ENCODE data around the gene RPS27. TPM values are rescaled to one million over a fixed set of nuclear protein-coding genes. Genes with fewer than 3 reads are reported as not detected.

The RPS27 gene
- total and polyA plus RNA-seq, 2 of the 13 experiments (the other 11 are each of a cell fraction or from before 2014, with no cell fraction given), result 3,737 to 9,964 TPM

DNA sequence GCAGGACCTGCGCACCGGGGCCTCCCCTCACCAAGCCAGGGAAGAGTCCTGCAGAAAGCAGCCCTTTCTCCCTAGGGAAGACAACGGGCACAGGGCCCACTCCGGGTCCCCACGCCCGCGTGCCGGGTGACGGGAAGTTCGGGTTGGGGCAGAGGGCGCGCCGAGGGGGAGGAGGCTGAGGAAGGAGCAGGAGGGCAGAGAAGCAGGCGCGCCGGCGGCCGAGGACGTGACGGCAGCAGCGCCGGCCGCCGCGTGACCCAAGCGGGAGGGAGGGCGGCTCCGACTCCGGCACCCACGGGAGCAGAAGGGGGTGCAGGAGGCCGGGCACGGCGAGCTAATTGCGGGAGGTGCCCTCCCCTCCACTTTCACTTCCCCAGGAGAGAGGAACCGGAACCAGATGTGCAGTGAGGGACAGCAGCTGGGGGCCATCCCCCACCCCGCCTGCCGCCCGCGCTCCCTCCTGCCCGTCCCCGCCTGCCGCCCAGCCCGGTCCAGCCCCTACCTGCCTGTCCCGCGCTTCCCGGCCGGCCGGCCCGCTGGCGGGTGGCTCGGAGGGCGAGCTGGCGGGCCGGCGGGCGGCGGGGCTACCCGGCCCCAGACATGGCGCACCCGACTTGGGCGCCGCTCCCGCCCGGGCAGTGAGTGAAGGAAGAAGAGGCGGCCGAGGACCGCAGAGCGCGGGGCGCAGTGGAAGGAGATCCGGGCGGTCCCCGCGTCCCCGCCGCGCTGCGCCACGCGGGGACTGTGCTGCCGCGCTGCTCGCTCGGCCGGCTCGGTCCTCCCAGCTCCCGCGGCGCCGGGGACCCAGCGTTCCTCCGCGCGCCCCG, 44.6 kb upstream of the RPS27 start (continued):
- TF ChIP-seq, protein P1, sequence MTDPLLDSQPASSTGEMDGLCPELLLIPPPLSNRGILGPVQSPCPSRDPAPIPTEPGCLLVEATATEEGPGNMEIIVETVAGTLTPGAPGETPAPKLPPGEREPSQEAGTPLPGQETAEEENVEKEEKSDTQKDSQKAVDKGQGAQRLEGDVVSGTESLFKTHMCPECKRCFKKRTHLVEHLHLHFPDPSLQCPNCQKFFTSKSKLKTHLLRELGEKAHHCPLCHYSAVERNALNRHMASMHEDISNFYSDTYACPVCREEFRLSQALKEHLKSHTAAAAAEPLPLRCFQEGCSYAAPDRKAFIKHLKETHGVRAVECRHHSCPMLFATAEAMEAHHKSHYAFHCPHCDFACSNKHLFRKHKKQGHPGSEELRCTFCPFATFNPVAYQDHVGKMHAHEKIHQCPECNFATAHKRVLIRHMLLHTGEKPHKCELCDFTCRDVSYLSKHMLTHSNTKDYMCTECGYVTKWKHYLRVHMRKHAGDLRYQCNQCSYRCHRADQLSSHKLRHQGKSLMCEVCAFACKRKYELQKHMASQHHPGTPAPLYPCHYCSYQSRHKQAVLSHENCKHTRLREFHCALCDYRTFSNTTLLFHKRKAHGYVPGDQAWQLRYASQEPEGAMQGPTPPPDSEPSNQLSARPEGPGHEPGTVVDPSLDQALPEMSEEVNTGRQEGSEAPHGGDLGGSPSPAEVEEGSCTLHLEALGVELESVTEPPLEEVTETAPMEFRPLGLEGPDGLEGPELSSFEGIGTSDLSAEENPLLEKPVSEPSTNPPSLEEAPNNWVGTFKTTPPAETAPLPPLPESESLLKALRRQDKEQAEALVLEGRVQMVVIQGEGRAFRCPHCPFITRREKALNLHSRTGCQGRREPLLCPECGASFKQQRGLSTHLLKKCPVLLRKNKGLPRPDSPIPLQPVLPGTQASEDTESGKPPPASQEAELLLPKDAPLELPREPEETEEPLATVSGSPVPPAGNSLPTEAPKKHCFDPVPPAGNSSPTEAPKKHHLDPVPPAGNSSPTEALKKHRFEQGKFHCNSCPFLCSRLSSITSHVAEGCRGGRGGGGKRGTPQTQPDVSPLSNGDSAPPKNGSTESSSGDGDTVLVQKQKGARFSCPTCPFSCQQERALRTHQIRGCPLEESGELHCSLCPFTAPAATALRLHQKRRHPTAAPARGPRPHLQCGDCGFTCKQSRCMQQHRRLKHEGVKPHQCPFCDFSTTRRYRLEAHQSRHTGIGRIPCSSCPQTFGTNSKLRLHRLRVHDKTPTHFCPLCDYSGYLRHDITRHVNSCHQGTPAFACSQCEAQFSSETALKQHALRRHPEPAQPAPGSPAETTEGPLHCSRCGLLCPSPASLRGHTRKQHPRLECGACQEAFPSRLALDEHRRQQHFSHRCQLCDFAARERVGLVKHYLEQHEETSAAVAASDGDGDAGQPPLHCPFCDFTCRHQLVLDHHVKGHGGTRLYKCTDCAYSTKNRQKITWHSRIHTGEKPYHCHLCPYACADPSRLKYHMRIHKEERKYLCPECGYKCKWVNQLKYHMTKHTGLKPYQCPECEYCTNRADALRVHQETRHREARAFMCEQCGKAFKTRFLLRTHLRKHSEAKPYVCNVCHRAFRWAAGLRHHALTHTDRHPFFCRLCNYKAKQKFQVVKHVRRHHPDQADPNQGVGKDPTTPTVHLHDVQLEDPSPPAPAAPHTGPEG (CRISPR knock-in tag; IDR thresholded peaks at IDR 0.05), result no peak
- TF ChIP-seq PRMT3 (CRISPR knock-in tag; IDR thresholded peaks at IDR 0.05; ENCODE audit: borderline replicate concordance, low read depth), result 0 out of 2 replicates have a peak, but pooled peaks have one; percentile 70
- no peak for TF ChIP-seq NONO (IDR thresholded peaks at IDR 0.05)
- peak; percentile 46; the same call in 1 of the 2 replicates for TF ChIP-seq NONO (CRISPR knock-in tag; conservative IDR thresholded peaks at IDR 0.05)
- no peak for TF ChIP-seq MED8 (CRISPR knock-in tag; IDR thresholded peaks at IDR 0.05; ENCODE audit: insufficient replicate concordance)
- 0 out of 2 replicates have a peak, but pooled peaks have one; percentile 20 for TF ChIP-seq PPARG (CRISPR knock-in tag; conservative IDR thresholded peaks at IDR 0.05)
- TF ChIP-seq GABPB1 (CRISPR knock-in tag; IDR thresholded peaks at IDR 0.05), result peak; percentile 89
- peak; percentile 27; the same call in 1 of the 2 replicates for TF ChIP-seq RARA (CRISPR knock-in tag; IDR thresholded peaks at IDR 0.05)
- 0 out of 2 replicates have a peak, but pooled peaks have one; percentile 22 for TF ChIP-seq EED (CRISPR knock-in tag; IDR thresholded peaks at IDR 0.05)
- TF ChIP-seq ZNF24 (IDR thresholded peaks at IDR 0.05), result no peak
- peak; percentile 20; the same call in 1 of the 2 replicates for TF ChIP-seq REL (CRISPR knock-in tag; conservative IDR thresholded peaks at IDR 0.05)
- TF ChIP-seq, protein P2, sequence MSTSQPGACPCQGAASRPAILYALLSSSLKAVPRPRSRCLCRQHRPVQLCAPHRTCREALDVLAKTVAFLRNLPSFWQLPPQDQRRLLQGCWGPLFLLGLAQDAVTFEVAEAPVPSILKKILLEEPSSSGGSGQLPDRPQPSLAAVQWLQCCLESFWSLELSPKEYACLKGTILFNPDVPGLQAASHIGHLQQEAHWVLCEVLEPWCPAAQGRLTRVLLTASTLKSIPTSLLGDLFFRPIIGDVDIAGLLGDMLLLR (CRISPR knock-in tag; IDR thresholded peaks at IDR 0.05), result 0 out of 2 replicates have a peak, but pooled peaks have one; percentile 23
- TF ChIP-seq SAP130 (CRISPR knock-in tag; IDR thresholded peaks at IDR 0.05; ENCODE audit: low read depth), result peak; percentile 59
- no peak for TF ChIP-seq SOX6 (IDR thresholded peaks at IDR 0.05)
- peak; percentile 37 for TF ChIP-seq SOX6 (CRISPR knock-in tag; IDR thresholded peaks at IDR 0.05)
- TF ChIP-seq, protein P3, sequence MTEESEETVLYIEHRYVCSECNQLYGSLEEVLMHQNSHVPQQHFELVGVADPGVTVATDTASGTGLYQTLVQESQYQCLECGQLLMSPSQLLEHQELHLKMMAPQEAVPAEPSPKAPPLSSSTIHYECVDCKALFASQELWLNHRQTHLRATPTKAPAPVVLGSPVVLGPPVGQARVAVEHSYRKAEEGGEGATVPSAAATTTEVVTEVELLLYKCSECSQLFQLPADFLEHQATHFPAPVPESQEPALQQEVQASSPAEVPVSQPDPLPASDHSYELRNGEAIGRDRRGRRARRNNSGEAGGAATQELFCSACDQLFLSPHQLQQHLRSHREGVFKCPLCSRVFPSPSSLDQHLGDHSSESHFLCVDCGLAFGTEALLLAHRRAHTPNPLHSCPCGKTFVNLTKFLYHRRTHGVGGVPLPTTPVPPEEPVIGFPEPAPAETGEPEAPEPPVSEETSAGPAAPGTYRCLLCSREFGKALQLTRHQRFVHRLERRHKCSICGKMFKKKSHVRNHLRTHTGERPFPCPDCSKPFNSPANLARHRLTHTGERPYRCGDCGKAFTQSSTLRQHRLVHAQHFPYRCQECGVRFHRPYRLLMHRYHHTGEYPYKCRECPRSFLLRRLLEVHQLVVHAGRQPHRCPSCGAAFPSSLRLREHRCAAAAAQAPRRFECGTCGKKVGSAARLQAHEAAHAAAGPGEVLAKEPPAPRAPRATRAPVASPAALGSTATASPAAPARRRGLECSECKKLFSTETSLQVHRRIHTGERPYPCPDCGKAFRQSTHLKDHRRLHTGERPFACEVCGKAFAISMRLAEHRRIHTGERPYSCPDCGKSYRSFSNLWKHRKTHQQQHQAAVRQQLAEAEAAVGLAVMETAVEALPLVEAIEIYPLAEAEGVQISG (CRISPR knock-in tag; IDR thresholded peaks at IDR 0.05), result peak; percentile 42; the same call in 1 of the 2 replicates
- TF ChIP-seq TBX3 (IDR thresholded peaks at IDR 0.05; ENCODE audit: borderline replicate concordance), result no peak
- peak; percentile 67; the same call in 1 of the 2 replicates for TF ChIP-seq PHF8 (CRISPR knock-in tag; IDR thresholded peaks at IDR 0.05)
- 0 out of 2 replicates have a peak, but pooled peaks have one; percentile 31 for TF ChIP-seq ELF1 (CRISPR knock-in tag; IDR thresholded peaks at IDR 0.05)
- peak; percentile 41; the same call in 1 of the 2 replicates for TF ChIP-seq ZNF749 (CRISPR knock-in tag; IDR thresholded peaks at IDR 0.05; ENCODE audit: borderline replicate concordance)
- TF ChIP-seq ZNF607 (CRISPR knock-in tag; IDR thresholded peaks at IDR 0.05; ENCODE audit: borderline replicate concordance), result peak; percentile 23; the same call in 1 of the 2 replicates
